Activated naive CD4-positive, alpha-beta T cell treated with anti-CD3 and anti-CD28 coated beads, Interleukin-2, amount 50 U/mL, for 72 hours (primary cell): ENCODE data around the gene RNU2-1. TPM values are rescaled to one million over a fixed set of nuclear protein-coding genes. Genes with fewer than 3 reads are reported as not detected.
"Not testable (repeated sequence)": the region's sequence is repeated elsewhere in the genome, so short reads cannot be mapped to it uniquely, and the experiment has no call there.

ENCODE experiments used
- ATAC-seq, 2 donors: fragments of 150-1000 bp; cut with Tn5 transposase; 2 replicates each; pipeline ENCODE4 v1.10.0; 2021; ENCODE audit warnings: mild to moderate bottlenecking in 2 of 2, moderate library complexity in 2 of 2
- DNase-seq, 2 donors: peaks; one replicate each; pipeline ENCODE4 v3.0.0; 2021 to 2022; ENCODE audit warnings: low spot score in 2 of 2
- H3K27ac Mint-ChIP-seq, 2 donors: one replicate each; pipeline ENCODE4 v1.8.0; 2022; ENCODE audit warnings: mild to moderate bottlenecking in 2 of 2, mixed read lengths in 2 of 2
- H3K36me3 Mint-ChIP-seq, 2 donors: one replicate each; pipeline ENCODE4 v1.8.0; 2022; ENCODE audit warnings: mixed read lengths in 2 of 2
- H3K9me3 Mint-ChIP-seq, 2 donors: one replicate each; pipeline ENCODE4 v1.8.0; 2022; ENCODE audit warnings: mixed read lengths in 2 of 2
- total RNA-seq, 2 donors: library from RNA; stranded (reverse); gene quantifications; one replicate each; pipeline ENCODE4 v1.2.3, GENCODE V29; 2022

RNU2-1 gene
- total RNA-seq, 2 donors from 2014 or later = 5,470 to 5,569 TPM

DNA sequence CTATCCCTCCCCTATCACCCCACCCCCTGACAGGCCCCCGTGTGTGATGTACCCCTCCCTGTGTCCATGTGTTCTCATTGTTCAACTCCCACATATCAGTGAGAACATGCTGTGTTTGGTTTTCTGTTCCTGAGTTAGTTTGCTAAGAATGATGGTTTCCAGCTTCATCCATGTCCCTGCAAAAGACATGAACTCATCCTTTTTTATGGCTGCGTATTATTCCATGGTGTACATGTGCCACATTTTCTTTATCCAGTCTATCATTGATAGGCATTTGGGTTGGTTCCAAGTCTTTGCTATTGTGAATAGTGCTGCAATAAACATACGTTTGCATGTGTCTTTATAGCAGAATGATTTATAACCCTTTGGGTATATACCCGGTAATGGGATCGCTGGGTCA, 47.1 kb downstream of the RNU2-1 start:
- H3K9me3 Mint-ChIP-seq, DNase-seq, H3K27ac Mint-ChIP-seq, ATAC-seq: not testable (repeated sequence)
- peaks cover 8 to 15% of the 10 kb centered on the region in 2 donors for H3K36me3 Mint-ChIP-seq

DNA sequence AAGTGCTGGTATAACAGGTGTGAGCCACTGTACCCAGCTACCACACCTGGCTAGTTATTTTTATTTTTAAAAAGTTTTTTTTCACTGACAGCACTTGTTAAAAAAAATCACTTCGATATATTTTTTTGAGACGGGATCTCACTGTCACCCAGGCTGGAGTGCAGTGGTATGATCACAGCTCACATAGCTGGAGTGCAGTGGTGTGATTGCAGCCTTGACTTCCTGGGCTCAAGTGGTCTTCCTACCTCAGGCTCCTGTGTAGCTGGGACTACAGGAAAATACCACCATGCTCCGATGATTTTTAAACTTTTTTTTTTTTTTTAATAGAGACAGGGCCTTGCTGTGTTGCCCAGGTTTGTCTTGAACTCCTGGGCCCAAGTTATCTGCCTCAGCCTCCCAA, 49.9 kb downstream of the RNU2-1 start:
- Mint-ChIP-seq H3K9me3 (no peaks in the 10 kb centered on the region), H3K27ac (no peak overlapping the region), H3K36me3 (peaks cover 8 to 11% of the 10 kb centered on the region in 2 donors)
- ATAC-seq = no peak
- no peak for DNase-seq

Other genes starting within 250 kb of the RNU2-1 start
- gene RPL27, start 235.6 kb downstream of the RNU2-1 start, total RNA-seq = 1,000 to 10,000 TPM; 1,275 to 1,425 TPM
- gene IFI35, start 227.2 kb downstream of the RNU2-1 start, total RNA-seq = 10 to 100 TPM; 33.3 to 62.3 TPM
- gene VAT1, start 211.6 kb downstream of the RNU2-1 start, total RNA-seq = 10 to 100 TPM; 28.3 to 35.7 TPM
- gene RND2, start 208.7 kb downstream of the RNU2-1 start, total RNA-seq = not detected
- gene BRCA1, start 108.6 kb downstream of the RNU2-1 start, total RNA-seq = 100 to 1,000 TPM in 1 of 2 donors, 10 to 100 TPM in 1; 74.0 to 126 TPM
- 10 to 100 TPM; 56.7 to 89.2 TPM for gene NBR1, start 62.8 kb downstream of the RNU2-1 start, total RNA-seq
- gene TMEM106A, start 22.1 kb downstream of the RNU2-1 start, total RNA-seq = 10 to 100 TPM; 11.9 to 17.0 TPM
- gene CCDC200, start 5.4 kb downstream of the RNU2-1 start, total RNA-seq = under 1 TPM in 1 of 2 donors, not detected in 1; 0.48 TPM
- 1 to 10 TPM; 2.1 to 3.6 TPM for gene ARL4D, start 165.0 kb upstream of the RNU2-1 start, total RNA-seq
- gene DHX8, start 250.0 kb upstream of the RNU2-1 start, total RNA-seq = 10 to 100 TPM; 42.6 to 71.0 TPM